Measurements from ENCODE around the gene GDF7.
A peak's percentile ranks its signal among the peaks of the same experiment; 100 is the strongest.

GDF7 gene

DNA sequence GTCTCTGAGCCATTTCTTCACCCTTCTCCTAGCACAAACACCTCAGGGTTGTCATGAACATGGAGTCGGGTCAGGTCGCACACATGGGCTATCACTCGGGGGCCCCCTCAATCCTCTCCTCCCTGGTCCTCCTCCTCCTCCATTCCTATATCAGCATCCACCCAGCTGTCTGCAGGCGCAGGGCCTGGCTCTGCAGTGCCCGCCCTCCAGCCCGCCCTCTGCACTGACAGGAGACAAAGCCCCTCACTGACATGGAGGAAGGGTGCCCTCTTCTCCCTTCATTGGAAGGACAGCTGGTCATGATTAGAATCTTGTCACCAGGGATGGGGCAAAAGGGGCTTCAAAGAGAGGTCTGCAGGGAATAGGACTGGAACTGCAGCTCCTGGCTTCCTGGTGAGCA is 37.8 kb upstream of the GDF7 start:
- DNase-seq (ENCODE audit: low spot score), result no peak

DNA sequence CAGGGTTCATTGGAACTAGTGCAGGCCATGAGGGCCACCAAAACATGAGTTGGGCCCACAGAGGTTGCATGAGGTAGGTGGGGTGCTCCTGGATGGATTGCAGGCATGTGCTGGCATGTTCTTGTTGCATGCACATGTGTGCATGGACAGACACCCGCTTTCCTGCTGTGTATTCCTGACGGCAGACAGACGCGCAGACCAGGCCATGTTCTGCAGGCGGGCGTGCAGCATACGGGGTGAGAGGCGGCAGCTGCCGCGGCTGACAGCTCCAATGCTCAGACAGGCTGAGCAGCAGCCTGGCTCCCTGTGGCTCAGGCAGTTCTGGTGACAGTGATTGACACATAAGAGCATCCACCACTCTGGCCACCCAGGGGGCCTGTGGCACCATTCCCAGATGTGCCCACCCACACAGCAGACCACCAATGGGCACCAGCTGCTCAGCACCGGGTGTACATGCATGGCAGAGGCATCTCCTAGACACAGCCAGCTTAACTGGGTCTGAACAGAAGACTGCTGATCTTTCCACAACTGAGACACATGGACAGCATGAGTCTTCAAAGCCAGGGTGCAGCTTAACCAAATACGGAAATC is 37.3 kb upstream of the GDF7 start:
- no peak for DNase-seq (ENCODE audit: low spot score)

- no peak for DNase-seq (ENCODE audit: low spot score)
Observed at GRCh38 chr2:20630967-20631366, 36.0 kb upstream of the GDF7 start.

- no peak for DNase-seq (ENCODE audit: low spot score)
Observed at GRCh38 chr2:20631617-20632307, 35.2 kb upstream of the GDF7 start.

GRCh38 chr2:20632446-20632990 is 34.4 kb upstream of the GDF7 start:
- DNase-seq (ENCODE audit: low spot score), result no peak

GRCh38 chr2:20633001-20633400 is 33.9 kb upstream of the GDF7 start:
- DNase-seq (ENCODE audit: low spot score), result no peak

- DNase-seq (ENCODE audit: low spot score), result no peak
Observed at GRCh38 chr2:20633794-20634506, 33.0 kb upstream of the GDF7 start.

DNA sequence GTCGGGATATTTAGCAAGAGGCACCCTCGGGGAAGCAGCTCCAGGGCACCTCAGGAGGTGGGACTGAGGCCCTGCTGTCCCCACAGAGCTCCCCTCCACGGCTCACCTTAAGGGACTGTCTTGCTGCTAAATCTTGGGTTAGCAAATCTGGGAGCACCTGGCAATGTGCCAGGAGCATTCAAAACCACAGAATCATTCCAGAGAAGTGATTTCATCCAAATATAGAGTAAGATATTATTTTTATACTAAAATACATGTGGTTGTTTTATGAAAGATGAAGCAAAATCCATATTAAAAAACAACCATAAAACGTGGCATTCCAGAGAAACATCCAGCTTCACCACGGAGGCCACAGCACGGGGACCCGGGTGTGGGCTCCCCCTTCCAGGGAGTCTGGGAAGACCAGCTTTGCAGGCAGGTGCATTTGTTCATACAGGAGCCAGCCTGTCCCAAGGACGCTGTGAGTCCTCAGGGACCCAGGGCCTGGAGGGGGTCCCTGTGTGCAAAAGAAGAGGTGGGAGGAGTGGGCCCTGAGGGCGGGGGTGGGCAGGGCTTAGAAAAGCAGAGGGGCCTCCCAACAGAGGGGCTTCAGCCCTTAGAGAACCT is 32.3 kb upstream of the GDF7 start:
- DNase-seq (ENCODE audit: low spot score), result no peak

DNA sequence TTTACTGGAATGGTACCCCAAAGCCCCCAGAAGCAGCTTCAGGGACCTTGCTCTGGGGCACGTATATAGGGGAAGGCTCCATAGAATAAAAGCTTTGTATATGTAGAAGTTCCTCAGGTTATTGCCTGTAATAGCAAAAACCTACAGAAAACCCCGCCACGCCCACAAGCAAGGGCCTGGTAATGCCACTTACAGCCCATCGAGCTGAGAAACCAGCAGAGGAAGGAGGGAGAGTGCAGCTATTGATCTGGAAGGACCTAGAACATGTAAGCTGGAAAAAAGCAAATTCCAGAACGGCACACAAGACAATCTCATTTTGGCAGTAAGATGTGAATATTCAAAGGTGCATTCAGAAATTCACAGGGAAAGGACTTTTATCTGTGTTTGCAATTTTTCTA is 31.8 kb upstream of the GDF7 start:
- no peak for DNase-seq (ENCODE audit: low spot score)

DNA sequence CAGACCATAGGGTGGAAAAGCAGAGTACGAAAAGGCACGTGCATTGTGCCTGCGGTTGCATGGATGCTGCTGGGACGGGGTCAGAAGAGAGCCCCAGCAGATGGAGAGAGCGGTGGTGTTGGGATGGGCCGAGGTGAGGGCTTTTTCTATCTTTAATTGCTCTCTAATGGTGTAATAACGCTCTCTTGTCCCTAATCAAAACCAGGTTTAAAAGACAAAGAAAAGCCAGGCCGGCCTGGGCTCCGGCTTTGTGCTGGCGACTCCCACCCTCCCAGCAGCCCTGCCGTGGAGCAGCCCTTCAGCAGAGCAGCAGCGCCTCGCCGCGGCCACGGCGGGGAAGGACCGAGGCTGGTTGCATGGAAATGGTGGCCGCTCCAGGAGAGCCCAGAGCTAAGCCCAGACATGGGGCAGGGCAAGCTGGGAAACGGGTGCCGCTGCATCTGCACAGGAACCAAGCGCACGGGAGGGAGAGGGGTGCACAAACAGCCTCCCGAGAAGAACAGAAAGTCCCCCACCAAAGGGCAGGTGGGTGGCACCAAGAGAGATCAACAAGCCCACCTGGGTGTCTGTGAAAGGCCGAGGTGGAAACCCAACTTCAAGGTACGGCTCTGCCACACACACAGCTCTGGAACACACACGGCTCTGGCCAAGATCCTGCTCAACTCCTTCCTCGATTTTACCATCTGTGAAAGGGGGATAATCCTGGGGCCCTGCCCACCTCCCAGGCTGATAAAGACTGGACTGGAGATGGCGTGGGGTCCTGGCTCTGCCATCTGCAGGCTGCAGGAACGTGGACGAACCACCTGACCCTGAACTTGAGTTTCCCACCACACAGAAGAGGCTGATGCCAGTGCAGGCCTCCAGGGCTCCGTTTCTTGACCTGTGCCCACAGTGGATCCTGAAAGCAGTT is 31.0 kb upstream of the GDF7 start:
- peak; percentile 82 for DNase-seq (ENCODE audit: low spot score)

GRCh38 chr2:20637147-20637546 is 29.8 kb upstream of the GDF7 start:
- DNase-seq (ENCODE audit: low spot score), result no peak

DNA sequence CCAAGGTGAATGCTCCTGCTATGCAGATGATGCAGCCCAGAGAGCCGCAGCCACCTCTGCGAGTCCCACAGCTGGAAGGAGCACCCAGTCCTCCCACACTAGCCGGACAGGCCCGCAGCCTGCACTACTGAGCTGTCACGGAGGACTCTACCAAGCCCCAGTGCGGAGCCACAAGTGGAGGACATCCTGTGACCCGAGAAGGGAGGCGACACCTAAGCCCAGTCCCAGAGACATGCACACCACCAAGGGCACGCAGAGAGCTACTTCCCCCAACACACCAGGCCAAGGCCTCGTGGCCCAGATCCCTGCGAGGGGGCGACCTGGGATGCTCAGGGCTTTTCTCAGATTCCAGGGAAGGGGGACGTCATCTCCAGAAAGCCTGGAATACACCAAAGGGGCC is 28.9 kb upstream of the GDF7 start:
- DNase-seq (ENCODE audit: low spot score), result no peak

DNA sequence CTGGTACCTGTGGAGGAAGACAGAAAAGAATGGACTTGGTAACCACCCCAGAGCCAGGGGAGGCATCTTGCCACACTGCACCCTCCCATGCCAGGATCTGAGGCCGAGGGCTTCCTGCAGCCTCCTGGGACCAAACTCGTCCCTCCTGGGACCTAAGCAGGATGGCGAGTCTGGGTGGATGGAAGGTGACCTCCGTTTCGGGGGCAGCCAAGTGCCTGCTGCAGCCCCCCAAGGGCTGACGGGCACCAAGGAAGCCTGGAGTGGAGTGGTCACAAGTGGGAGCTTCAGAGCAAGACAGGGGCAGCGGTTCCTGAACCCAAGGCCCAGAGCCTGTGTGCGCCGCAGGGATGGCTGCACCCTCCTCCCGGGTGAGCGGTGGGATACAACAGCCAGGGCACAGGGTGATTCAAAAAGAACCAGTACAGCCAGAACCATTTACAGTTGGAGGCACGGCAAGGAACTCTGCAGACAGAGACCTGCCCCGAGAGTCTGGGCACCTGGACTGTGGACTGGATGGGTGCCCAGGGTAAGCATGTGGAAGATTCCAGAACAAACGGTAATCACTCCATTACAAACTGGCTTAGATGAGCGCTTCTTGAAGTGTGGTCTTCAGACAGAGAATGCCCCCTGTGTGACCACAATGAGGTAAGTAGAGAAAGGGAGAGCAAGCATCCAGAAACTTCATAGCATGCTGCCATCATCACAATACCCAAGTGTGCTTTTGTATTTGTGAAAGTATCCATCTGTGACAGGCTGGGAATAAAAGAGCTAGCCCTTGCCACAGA is 28.1 kb upstream of the GDF7 start:
- DNase-seq (ENCODE audit: low spot score), result no peak

GRCh38 chr2:20640411-20641122 is 26.4 kb upstream of the GDF7 start:
- DNase-seq (ENCODE audit: low spot score), result no peak

GRCh38 chr2:20641123-20641985 is 25.6 kb upstream of the GDF7 start:
- DNase-seq (ENCODE audit: low spot score), result no peak

GRCh38 chr2:20642055-20642971 is 24.6 kb upstream of the GDF7 start:
- DNase-seq (ENCODE audit: low spot score), result peak; percentile 70

DNA sequence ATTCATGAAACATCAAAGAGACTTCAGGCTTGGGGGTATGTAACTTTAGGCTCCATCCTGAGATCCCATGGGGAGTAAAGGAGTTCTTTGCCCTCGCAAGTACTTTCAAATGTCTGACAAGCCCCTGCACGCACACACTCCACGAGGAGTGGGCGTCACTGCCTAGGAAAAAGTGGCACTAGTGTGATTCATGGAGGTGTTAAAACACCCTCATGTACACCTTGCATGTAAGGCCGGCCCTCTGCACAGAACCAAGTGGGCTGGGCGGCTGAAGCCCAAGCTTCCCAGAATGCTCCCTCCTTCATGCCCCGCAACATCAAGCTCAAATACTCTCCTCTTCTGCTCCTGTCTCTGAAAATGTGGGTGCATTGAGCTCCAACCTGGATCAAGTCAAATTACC is 23.9 kb upstream of the GDF7 start:
- DNase-seq (ENCODE audit: low spot score), result no peak

- DNase-seq (ENCODE audit: low spot score), result no peak
Observed at GRCh38 chr2:20643826-20644225, 23.1 kb upstream of the GDF7 start.

All from kidney capillary endothelial cell (primary cell).